Activated CD4-positive, CD25-positive, alpha-beta regulatory T cell (primary cell): Measurements from ENCODE around the gene AEBP1.

ENCODE experiments used
- DNase-seq, 4 experiments: peaks; one replicate each; lab custom pipeline; 2025; lab: John Stamatoyannopoulos, UW

The AEBP1 gene

GRCh38 chr7:44104860-44105771 lies 971 bp downstream of the AEBP1 start:
- no peak for DNase-seq

- no peak for DNase-seq
Measured at GRCh38 chr7:44105832-44106231, 1.7 kb downstream of the AEBP1 start.

GRCh38 chr7:44106311-44107065 lies 2.3 kb downstream of the AEBP1 start:
- DNase-seq, result no peak

GRCh38 chr7:44107116-44107960 lies 3.2 kb downstream of the AEBP1 start:
- DNase-seq, result no peak

GRCh38 chr7:44107961-44108767 lies 4.0 kb downstream of the AEBP1 start:
- DNase-seq, result no peak

GRCh38 chr7:44108768-44109750 lies 4.9 kb downstream of the AEBP1 start:
- no peak for DNase-seq

GRCh38 chr7:44109991-44110390 lies 5.8 kb downstream of the AEBP1 start:
- DNase-seq, result no peak

- DNase-seq, result no peak
Measured at GRCh38 chr7:44110719-44111635, 6.8 kb downstream of the AEBP1 start.

- no peak for DNase-seq
Measured at GRCh38 chr7:44111761-44112160, 7.6 kb downstream of the AEBP1 start.

- no peak for DNase-seq
Measured at GRCh38 chr7:44112231-44112996, 8.3 kb downstream of the AEBP1 start.

- DNase-seq, result no peak
Measured at GRCh38 chr7:44112997-44113763, 9.0 kb downstream of the AEBP1 start.

GRCh38 chr7:44113764-44114354 lies 9.7 kb downstream of the AEBP1 start:
- no peak for DNase-seq

GRCh38 chr7:44114586-44115310 lies 10.6 kb downstream of the AEBP1 start:
- no peak for DNase-seq

GRCh38 chr7:44116087-44116788 lies 12.1 kb downstream of the AEBP1 start:
- no peak for DNase-seq

- no peak for DNase-seq
Measured at GRCh38 chr7:44116789-44117666, 12.9 kb downstream of the AEBP1 start.
